PC-3 (cell line): Measurements from ENCODE around the gene MBTPS2. TPM values are rescaled to one million over a fixed set of nuclear protein-coding genes. Genes with fewer than 3 reads are reported as not detected.

Experiments used
- ATAC-seq: fragments of 200-7000 bp; cut with Tn5 transposase; 2 replicates; pipeline ENCODE4 v1.9.1; 2020; ENCODE audit warnings: mild to moderate bottlenecking, moderate library complexity
- BruUV-seq: library from RNA; stranded (reverse); fragments of 400-500 nt; replicated peaks from 2 replicates; lab custom pipeline; 2021; lab: Mats Ljungman, UMichigan
- CTCF ChIA-PET: fragments of 300-600 bp; sonication (Branson Sonifier 250); formaldehyde crosslinking; loops from one replicate; lab custom pipeline; 2022; ENCODE audit warnings: antibody characterized with exemption; lab: Charles Lee
- POLR2A ChIA-PET: fragments of 300-600 bp; sonication (Branson Sonifier 250); formaldehyde crosslinking; loops from one replicate; lab custom pipeline; 2022; ENCODE audit warnings: antibody characterized with exemption; ENCODE audit not compliant: unreplicated experiment; lab: Charles Lee
- DNase-seq: peaks from one replicate; pipeline ENCODE4 v3.0.0-alpha.2; 2015
- H2AFZ ChIP-seq: fragments of 300-600 bp; sonication (generic); 2 replicates; pipeline ENCODE4 v1.6.0; 2016; ENCODE audit warnings: antibody characterized with exemption, low read length
- H3F3A ChIP-seq: fragments of 300-600 bp; sonication (generic); one replicate; pipeline ENCODE4 v1.6.0; 2017; ENCODE audit warnings: antibody characterized with exemption, low read length, control low read depth, mild to moderate bottlenecking; ENCODE audit not compliant: unreplicated experiment
- H3K27ac ChIP-seq: fragments of 300-600 bp; sonication (generic); 2 replicates; pipeline ENCODE4 v1.5.1; 2016; ENCODE audit warnings: mild to moderate bottlenecking, low read length
- H3K27me3 ChIP-seq: fragments of 300-600 bp; sonication (generic); 2 replicates; pipeline ENCODE4 v1.6.1; 2016; ENCODE audit warnings: low read length, mixed read lengths
- H3K36me3 ChIP-seq: fragments of 300-600 bp; sonication (generic); 2 replicates; pipeline ENCODE4 v1.6.1; 2016; ENCODE audit warnings: low read depth, mixed run types, low read length, mixed read lengths
- H3K4me1 ChIP-seq: fragments of 300-600 bp; sonication (generic); 2 replicates; pipeline ENCODE4 v1.5.1; 2016; ENCODE audit warnings: low read length; ENCODE audit not compliant: insufficient read depth
- H3K4me2 ChIP-seq: fragments of 300-600 bp; sonication (generic); 2 replicates; pipeline ENCODE4 v1.6.0; 2016; ENCODE audit warnings: low read length
- H3K4me3 ChIP-seq: fragments of 300-600 bp; sonication (generic); 2 replicates; pipeline ENCODE4 v1.5.1; 2016; ENCODE audit warnings: mild to moderate bottlenecking, low read length, mixed read lengths
- H3K79me2 ChIP-seq: fragments of 300-600 bp; sonication (generic); 2 replicates; pipeline ENCODE4 v1.6.1; 2017; ENCODE audit warnings: low read length, mixed read lengths
- H3K9ac ChIP-seq: fragments of 300-600 bp; sonication (generic); 2 replicates; pipeline ENCODE4 v1.6.0; 2016; ENCODE audit warnings: mild to moderate bottlenecking, low read length
- H3K9me2 ChIP-seq: fragments of 300-600 bp; sonication (generic); replicated peaks from 2 replicates; pipeline ENCODE4 v1.6.1; 2016; ENCODE audit warnings: mixed run types, low read length, mixed read lengths
- H3K9me3 ChIP-seq: fragments of 300-600 bp; sonication (generic); 2 replicates; pipeline ENCODE4 v1.6.1; 2016; ENCODE audit warnings: low read length, mixed read lengths
- H4K20me1 ChIP-seq: fragments of 300-600 bp; sonication (generic); 2 replicates; pipeline ENCODE4 v1.6.1; 2016; ENCODE audit warnings: low read length, mixed read lengths
- EZH2 ChIP-seq: fragments of 300-600 bp; sonication (generic); IDR thresholded peaks from one replicate; pipeline ENCODE4 v1.6.1; 2017; ENCODE audit warnings: antibody characterized with exemption, mild to moderate bottlenecking, low read length; ENCODE audit not compliant: unreplicated experiment
- EZH2phosphoT487 ChIP-seq: fragments of 300-600 bp; sonication (generic); IDR thresholded peaks from 2 replicates; pipeline ENCODE4 v1.6.1; 2018; ENCODE audit warnings: mild to moderate bottlenecking, antibody characterized with exemption, low read length, borderline replicate concordance
- intact Hi-C: fragments of 100-400 bp; cut with micrococcal nuclease; formaldehyde crosslinking; loops from 2 replicates; pipeline ENCODE4 v1.9.0; 2023
- total RNA-seq: library from RNA; depleted of rRNA; stranded (reverse); fragments of >200 nt; gene quantifications from 2 replicates; pipeline ENCODE4 v1.2.3, GENCODE V29; 2014
- TF ChIP-seq, protein P1 (sequence below): fragments of 300-600 bp; sonication (generic); conservative IDR thresholded peaks from 2 replicates; pipeline ENCODE4 v1.5.1; 2017; ENCODE audit warnings: antibody characterized with exemption, low read depth, mild to moderate bottlenecking, low read length

The MBTPS2 gene
- total RNA-seq, 1 experiment from 2014 or later, result 5.8 TPM

- H3K27me3 ChIP-seq, result no peaks in the 10 kb centered on the region
- no peaks in the 10 kb centered on the region for H3K79me2 ChIP-seq
- no peaks in the 10 kb centered on the region for H3K9me3 ChIP-seq
- H3K9ac ChIP-seq, result no peak overlapping the region; the same call in 1 of the 2 replicates
- H3K36me3 ChIP-seq, result no peaks in the 10 kb centered on the region
- no peak overlapping the region for H3K4me3 ChIP-seq
- ATAC-seq (peak; percentile 96), DNase-seq (peak; percentile 84)
- intact Hi-C loops, result loop anchor here (1.0 kb wide), 1 partner anchor 8 kb away; the partner anchor contains the start of gene SMS
- H3F3A ChIP-seq, result no peaks in the 10 kb centered on the region
- H2AFZ ChIP-seq, result peak overlapping the region; percentile 74
- TF ChIP-seq EZH2 (no peak), EZH2phosphoT487 (no peak)
- TF ChIP-seq, protein P1, sequence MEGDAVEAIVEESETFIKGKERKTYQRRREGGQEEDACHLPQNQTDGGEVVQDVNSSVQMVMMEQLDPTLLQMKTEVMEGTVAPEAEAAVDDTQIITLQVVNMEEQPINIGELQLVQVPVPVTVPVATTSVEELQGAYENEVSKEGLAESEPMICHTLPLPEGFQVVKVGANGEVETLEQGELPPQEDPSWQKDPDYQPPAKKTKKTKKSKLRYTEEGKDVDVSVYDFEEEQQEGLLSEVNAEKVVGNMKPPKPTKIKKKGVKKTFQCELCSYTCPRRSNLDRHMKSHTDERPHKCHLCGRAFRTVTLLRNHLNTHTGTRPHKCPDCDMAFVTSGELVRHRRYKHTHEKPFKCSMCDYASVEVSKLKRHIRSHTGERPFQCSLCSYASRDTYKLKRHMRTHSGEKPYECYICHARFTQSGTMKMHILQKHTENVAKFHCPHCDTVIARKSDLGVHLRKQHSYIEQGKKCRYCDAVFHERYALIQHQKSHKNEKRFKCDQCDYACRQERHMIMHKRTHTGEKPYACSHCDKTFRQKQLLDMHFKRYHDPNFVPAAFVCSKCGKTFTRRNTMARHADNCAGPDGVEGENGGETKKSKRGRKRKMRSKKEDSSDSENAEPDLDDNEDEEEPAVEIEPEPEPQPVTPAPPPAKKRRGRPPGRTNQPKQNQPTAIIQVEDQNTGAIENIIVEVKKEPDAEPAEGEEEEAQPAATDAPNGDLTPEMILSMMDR, result peak; percentile 22; the same call in 1 of the 2 replicates
- H3K4me2 ChIP-seq, result peak overlapping the region; percentile 50
- peak overlapping the region; percentile 73 for H3K27ac ChIP-seq
- no peaks in the 10 kb centered on the region; the same call in 1 of the 2 replicates for H3K9me2 ChIP-seq
- BruUV-seq, result no TSS peak
- ChIA-PET CTCF (no interaction called here), POLR2A (no interaction called here)
- no peaks in the 10 kb centered on the region for H4K20me1 ChIP-seq
- peaks cover 23% of the 10 kb centered on the region for H3K4me1 ChIP-seq
Observed at GRCh38 chrX:21932292-21933002, 93.0 kb downstream of the MBTPS2 start.

- Histone ChIP-seq H3K27ac (no peak overlapping the region), H3F3A (no peaks in the 10 kb centered on the region), H3K79me2 (no peaks in the 10 kb centered on the region), H4K20me1 (no peaks in the 10 kb centered on the region), H3K27me3 (no peaks in the 10 kb centered on the region), H3K4me3 (no peak overlapping the region), H3K9ac (no peak overlapping the region), H3K9me2 (no peaks in the 10 kb centered on the region; the same call in 1 of the 2 replicates), H3K4me2 (peak overlapping the region; percentile 50; the same call in 1 of the 2 replicates), H3K9me3 (no peaks in the 10 kb centered on the region), H3K36me3 (no peaks in the 10 kb centered on the region), H2AFZ (no peak overlapping the region), H3K4me1 (peaks cover 20% of the 10 kb centered on the region)
- intact Hi-C loops, result no loop called here
- ATAC-seq (no peak), DNase-seq (no peak)
- ChIA-PET POLR2A (no interaction called here), CTCF (no interaction called here)
- TF ChIP-seq EZH2 (no peak), EZH2phosphoT487 (no peak)
- TF ChIP-seq, protein P1, result no peak; the same call in 1 of the 2 replicates
- BruUV-seq, result no TSS peak
Observed at GRCh38 chrX:21933077-21933476, 93.7 kb downstream of the MBTPS2 start.

GRCh38 chrX:21934414-21934813 is 95.0 kb downstream of the MBTPS2 start:
- H3K27ac ChIP-seq, result no peak overlapping the region
- no peaks in the 10 kb centered on the region; the same call in 1 of the 2 replicates for H3K9me2 ChIP-seq
- H3K4me2 ChIP-seq, result no peak overlapping the region
- no peak overlapping the region for H3K4me3 ChIP-seq
- no peaks in the 10 kb centered on the region for H3K9me3 ChIP-seq
- BruUV-seq, result no TSS peak
- no peak overlapping the region for H3K9ac ChIP-seq
- peaks cover 20% of the 10 kb centered on the region for H3K4me1 ChIP-seq
- no peak overlapping the region for H2AFZ ChIP-seq
- POLR2A ChIA-PET, result no interaction called here
- H3F3A ChIP-seq, result no peaks in the 10 kb centered on the region
- ATAC-seq (no peak), DNase-seq (peak; percentile 53)
- H3K27me3 ChIP-seq, result no peaks in the 10 kb centered on the region
- no peaks in the 10 kb centered on the region for H4K20me1 ChIP-seq
- H3K36me3 ChIP-seq, result no peaks in the 10 kb centered on the region
- H3K79me2 ChIP-seq, result no peaks in the 10 kb centered on the region
- no peak for TF ChIP-seq EZH2
- TF ChIP-seq, protein P1, result no peak
- no peak for TF ChIP-seq EZH2phosphoT487
- CTCF ChIA-PET, result no interaction called here
- intact Hi-C loops, result no loop called here
